Coronary artery (tissue), 2 donors: ENCODE results near the gene RFT1.

Experiments used
- DNase-seq: peaks from one replicate; pipeline ENCODE4 v3.0.0-alpha.2; 2017; ENCODE audit warnings: low spot score
- H3K27ac ChIP-seq, 2 donors: fragments of 200-600 bp; sonication (generic); one replicate each; pipeline ENCODE4 v1.5.1; 2016 to 2019
- H3K4me3 ChIP-seq: fragments of 200-600 bp; sonication (generic); 2 replicates; pipeline ENCODE4 v1.5.1; 2016; ENCODE audit warnings: mild to moderate bottlenecking, moderate library complexity
- CTCF ChIP-seq: fragments of 200-600 bp; sonication (generic); IDR thresholded peaks from one replicate; pipeline ENCODE4 v1.5.1; 2019; ENCODE audit warnings: antibody characterized with exemption

Gene RFT1

DNA sequence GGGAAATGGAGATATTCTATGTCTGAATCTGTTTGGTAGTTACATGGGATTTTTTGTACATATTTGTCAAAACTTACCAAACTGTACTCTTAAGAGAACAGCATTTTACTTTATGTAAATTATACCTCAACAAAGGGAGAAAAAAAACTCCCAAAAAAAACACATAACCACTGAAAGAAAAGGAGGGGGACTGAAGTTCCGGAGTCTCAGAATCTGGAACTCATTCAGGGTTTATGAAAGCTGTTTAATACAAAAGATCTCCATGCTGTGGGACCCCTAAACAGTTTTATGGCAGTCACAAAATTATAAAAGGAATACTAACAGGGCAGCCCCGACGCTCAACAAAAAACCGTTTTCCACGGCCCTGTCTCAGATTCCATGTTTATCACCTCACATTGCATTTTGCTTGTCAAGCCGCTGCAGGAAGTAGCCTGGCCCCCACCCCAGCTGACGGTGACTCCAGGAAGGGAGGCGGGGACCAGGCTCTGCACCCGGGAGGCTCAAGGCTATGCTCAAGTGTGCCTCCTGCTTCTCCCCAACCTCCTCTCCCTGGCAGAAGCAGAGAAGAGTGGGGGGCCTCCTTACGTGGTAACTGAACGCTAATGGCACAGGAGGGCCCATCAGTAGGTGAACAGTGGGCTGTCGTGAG lies 29.3 kb downstream of the RFT1 start:
- no peak overlapping the region for H3K4me3 ChIP-seq
- no peak for DNase-seq
- no peak overlapping the region for H3K27ac ChIP-seq
- TF ChIP-seq CTCF: no peak

DNA sequence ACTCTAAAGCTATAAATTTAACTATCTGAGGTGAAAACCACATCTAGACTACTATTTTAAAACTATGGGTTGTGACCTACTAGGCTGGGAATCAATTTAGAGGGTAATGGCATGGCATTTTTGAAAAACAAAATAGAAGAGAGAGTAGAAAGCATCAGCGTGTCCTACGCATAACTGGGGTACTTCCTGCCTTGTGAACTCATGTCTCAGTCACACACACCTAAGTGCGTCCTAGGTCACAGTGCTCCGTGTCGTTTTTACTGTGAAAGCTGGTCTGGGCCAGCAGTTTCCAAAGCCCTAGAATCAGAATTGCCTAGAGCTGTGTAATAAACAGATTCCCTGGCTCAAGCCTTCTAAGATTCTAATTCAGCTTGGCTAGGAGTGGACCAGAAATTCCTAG lies 32.3 kb downstream of the RFT1 start:
- no peak overlapping the region for H3K4me3 ChIP-seq
- H3K27ac ChIP-seq: no peak overlapping the region
- TF ChIP-seq CTCF: no peak
- DNase-seq: no peak

- DNase-seq: no peak
- no peak for TF ChIP-seq CTCF
- no peak overlapping the region for H3K4me3 ChIP-seq
- no peak overlapping the region for H3K27ac ChIP-seq
Observed at GRCh38 chr3:53092942-53093341, 37.3 kb downstream of the RFT1 start.

GRCh38 chr3:53092216-53092615 lies 38.0 kb downstream of the RFT1 start:
- DNase-seq: no peak
- TF ChIP-seq CTCF: no peak
- no peak overlapping the region for H3K4me3 ChIP-seq

GRCh38 chr3:53091011-53091410 lies 39.2 kb downstream of the RFT1 start:
- no peak for DNase-seq
- no peak for TF ChIP-seq CTCF
- no peak overlapping the region for H3K27ac ChIP-seq
- no peak overlapping the region for H3K4me3 ChIP-seq

More at GRCh38 chr3:53092216-53092615, 38.0 kb downstream of the RFT1 start:
- H3K27ac ChIP-seq: no peak overlapping the region

- peak; percentile 58 for DNase-seq
Observed at GRCh38 chr3:53089511-53089910, 40.7 kb downstream of the RFT1 start.

More at GRCh38 chr3:53089511-53089910, 40.7 kb downstream of the RFT1 start:
- Histone ChIP-seq H3K27ac (no peak overlapping the region), H3K4me3 (no peak overlapping the region)
- no peak for TF ChIP-seq CTCF
